LNCAP (cell line): ENCODE data around the gene BANP.
A peak's percentile ranks its signal among the peaks of the same experiment; 100 is the strongest.

Source experiments
- TF ChIP-seq, protein P1 (sequence below): fragments of 450-650 bp; IDR thresholded peaks from 2 replicates; pipeline ENCODE4 v1.5.1; 2017; ENCODE audit warnings: mild to moderate bottlenecking

The BANP gene

DNA sequence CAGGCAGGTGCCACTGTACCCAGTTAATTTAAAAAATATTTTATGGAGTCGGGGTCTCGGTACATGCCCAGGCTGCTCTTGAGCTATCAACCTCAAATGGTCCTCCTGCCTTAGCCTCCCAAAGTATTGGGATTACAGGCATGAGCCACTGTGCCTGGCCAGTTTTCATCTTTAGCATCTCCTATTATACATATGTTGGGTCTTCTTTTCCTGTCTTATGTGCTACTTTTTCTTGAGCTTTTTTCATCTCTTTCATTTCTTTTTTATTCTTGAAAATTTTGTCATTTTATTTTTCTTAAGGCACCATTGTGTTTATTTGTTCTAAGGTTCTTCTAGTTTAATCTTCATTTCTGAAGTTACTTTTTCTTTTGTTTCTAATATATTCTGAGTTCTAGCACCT, 20.7 kb downstream of the BANP start:
- TF ChIP-seq, protein P1, sequence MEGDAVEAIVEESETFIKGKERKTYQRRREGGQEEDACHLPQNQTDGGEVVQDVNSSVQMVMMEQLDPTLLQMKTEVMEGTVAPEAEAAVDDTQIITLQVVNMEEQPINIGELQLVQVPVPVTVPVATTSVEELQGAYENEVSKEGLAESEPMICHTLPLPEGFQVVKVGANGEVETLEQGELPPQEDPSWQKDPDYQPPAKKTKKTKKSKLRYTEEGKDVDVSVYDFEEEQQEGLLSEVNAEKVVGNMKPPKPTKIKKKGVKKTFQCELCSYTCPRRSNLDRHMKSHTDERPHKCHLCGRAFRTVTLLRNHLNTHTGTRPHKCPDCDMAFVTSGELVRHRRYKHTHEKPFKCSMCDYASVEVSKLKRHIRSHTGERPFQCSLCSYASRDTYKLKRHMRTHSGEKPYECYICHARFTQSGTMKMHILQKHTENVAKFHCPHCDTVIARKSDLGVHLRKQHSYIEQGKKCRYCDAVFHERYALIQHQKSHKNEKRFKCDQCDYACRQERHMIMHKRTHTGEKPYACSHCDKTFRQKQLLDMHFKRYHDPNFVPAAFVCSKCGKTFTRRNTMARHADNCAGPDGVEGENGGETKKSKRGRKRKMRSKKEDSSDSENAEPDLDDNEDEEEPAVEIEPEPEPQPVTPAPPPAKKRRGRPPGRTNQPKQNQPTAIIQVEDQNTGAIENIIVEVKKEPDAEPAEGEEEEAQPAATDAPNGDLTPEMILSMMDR: no peak

DNA sequence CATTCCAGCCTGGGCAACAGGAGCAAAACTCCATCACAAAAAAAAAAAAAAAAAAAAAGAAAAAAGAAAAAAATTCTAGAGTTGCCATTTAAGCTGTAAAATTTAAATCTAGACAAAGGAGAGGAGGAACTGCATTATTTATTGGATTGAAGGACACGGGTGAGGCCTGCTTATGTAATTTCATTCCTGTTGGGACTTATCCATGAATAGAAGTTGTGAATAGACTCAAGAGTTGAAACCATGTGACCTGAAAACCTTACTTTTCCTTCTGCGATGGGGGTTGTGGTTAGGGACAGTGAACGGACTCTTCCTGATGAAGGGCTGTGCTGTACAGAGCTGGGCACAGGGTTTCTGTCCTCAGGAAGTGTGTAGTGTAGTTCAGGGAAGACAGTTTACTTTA, 22.5 kb downstream of the BANP start:
- TF ChIP-seq, protein P1: no peak

DNA sequence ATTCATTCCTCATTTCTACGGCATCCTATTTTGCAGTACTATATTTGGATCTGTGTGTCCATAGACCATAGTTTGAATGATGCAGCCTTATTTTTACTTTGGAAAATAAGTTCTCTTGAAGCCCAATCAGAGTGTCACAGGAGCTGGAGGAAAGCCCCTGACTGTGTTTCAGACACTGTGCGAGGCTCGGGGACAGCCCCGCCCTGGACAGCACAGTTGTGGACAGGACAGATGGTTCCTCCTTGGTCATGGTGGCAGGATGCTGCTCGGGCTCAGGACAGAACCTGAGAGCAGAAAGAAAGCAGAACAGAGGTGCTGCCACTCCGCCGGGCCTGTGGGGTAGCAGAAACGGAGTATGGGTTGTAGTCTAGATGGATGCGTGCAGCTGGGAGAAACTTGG, 22.9 kb downstream of the BANP start:
- TF ChIP-seq, protein P1: no peak

DNA sequence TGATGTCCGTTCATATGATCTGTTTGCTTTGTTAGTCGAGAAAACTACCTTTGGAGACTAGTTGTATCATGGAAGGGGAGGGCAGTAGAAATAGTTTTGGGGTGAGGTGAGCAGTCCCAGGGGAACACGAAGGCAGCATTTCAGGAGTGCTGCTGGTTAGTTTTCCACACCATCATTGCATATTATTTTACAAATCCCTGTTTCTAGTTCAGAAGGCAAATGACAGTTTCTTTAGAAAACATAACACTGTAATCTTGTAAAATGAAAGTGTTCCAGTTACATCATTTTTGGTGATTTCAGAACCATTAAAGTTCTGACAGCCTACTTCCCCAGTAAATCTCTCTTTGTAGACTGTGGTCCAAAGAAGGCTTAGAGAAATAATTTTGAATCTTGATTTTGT, 25.4 kb downstream of the BANP start:
- TF ChIP-seq, protein P1: no peak

DNA sequence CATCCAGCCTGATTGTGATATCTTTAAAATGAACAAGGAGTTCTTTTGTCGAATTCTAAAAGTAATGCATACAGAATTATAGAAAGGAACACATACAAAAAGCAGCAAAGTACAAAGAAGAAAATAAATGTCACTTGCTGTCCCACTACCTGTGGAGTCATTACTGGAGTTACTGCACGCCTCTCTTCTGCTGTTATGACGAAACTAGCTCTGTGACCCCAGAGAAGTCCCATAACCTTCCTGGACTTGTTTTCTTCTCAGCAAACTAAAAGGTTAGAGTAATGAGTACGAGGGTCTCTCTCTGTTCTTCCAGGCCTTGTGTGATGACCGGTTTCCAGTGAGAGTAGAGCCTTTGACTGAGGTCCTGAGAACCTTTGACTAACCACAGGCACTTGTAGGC, 26.9 kb downstream of the BANP start:
- TF ChIP-seq, protein P1: no peak

DNA sequence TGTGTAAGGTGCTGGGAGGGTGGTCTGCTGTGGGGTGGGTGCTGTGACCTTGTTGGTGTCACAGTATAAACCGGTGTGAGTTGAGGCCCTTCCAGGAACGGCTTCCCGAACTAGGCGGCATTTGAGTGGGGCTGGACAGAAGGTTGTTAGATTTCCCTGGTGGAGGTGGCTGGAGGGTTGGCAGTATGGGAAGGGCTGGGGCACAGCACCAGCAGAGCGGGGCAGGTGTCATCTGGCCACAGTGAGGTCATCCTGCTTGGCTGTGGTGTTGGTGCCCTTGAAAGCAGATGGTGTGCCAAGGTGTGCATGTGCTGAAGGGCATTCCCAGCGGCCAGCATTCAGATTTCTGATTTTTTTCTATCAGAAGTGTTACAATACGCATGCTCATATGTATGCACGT, 28.1 kb downstream of the BANP start:
- TF ChIP-seq, protein P1: no peak

DNA sequence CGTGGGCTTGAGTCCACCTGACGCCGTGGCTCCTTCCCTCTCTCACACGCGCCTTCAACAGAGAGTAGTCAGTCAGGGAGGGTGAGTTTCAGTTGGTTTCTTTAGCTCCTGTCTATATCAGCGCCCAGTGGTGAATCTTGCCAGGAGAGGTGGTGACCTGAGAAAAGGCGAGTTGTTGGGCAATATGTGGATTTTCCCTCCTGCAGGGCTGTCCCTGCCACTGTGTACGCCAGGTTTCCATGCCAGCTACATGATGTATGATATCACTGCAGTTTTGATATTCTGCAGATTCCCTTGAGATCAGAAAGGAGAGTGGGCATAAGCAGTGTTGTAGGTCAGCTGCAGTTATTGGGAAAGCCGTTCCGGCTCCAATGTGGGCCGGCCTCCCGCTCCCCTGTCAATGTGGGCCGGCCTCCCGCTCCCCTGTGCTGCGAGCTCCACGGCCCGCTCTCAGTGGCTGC, 31.4 kb downstream of the BANP start:
- TF ChIP-seq, protein P1: no peak

DNA sequence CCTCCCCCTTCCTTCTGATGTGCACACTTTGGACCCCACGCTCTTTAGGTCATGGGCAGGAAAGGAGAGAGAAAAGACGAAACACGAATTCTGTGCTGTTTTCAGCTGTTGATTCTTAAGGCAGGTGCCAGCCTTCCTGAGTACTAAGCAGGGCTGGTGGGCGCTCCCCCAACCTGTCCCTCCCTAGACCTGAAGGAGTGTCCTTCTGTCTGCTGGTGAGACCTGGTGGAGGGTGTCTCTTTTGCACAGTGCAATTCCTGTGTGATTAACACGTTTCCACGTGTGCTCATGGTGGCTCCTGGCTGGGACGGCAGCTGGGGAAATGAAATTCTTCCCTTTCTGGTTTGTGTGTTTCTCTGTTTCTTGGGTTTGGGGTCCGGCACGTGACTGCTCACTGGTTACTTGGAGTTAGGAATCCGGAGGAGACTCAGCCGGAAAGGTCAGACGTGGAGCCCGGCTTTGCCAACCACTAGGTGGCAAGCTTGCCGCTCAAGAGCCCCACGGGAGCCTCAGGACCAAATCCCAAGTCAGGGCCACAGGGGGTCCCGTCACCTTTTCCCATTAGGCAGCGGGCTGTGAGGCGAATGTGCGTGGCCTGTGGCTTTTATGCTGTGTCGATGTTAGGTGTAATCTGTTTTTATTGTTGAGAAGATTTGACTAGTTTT, 32.0 kb downstream of the BANP start:
- TF ChIP-seq, protein P1: peak; percentile 24; the same call in 1 of the 2 replicates
